GM21576 (cell line): ENCODE data around the gene RUSC2.
"Not testable (repeated sequence)": the region's sequence is repeated elsewhere in the genome, so short reads cannot be mapped to it uniquely, and the experiment has no call there.

Source experiments
- ATAC-seq: cut with Tn5 transposase; IDR thresholded peaks from one replicate; pipeline ENCODE4 v1.9.1; 2021; ENCODE audit warnings: mild to moderate bottlenecking, moderate library complexity; ENCODE audit not compliant: unreplicated experiment

Gene RUSC2

DNA sequence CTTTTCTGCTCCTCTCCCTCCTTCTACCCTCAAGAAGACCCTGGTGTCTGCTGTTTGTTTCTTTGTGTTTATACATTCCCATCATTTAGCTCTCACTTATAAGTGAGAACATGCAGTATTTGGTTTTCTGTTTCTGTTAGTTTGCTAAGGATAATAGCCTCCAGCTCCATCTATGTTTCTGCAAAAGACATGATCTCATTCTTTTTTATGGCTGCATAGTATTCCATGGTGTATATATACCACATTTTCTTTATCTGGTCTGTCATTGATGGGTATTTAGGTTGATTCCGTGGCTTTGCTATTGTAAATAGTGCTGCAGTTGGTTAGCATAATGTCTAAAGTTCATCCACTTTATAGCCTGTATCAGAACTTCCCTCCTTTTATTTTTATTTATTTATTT lies 3.2 kb downstream of the RUSC2 start:
- ATAC-seq: not testable (repeated sequence)

DNA sequence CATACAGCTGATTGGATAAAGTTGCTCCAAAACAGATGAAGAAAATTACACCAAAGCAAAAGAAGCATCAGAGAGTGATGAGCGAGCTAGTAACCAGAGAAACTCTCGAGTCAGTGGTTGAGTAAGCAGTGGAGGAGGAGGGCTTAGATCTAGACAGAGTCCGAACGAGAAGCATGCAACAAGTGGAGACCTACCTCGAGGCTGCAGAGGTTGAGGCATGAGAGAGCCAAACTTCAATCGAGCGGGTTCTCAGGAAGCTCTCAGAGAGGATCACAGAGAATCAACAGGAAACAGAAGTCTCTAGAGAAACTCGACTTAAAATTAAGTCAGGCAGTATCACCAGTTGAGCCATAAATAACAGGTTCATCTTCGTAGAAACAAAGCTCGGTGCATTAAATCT lies 6.1 kb downstream of the RUSC2 start:
- no peak for ATAC-seq

DNA sequence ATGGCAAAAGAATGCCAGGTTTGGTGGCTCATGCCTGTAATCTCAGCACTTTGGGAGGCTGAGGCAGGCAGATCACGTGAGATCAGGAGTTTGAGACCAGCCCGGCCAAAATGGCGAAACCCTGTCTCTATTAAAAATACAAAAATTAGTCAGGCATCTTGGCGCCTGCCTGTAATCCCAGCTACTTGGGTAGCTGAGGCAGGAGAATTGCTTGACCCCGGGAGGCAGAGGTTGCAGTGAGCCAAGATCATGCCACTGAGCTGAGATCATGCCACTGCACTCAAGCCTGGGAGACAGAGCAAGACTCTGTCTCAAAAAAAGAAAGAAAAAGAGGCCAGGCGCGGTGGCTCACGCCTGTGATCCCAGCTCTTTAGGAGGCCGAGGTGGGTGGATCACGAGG lies 8.3 kb downstream of the RUSC2 start:
- ATAC-seq: not testable (repeated sequence)

DNA sequence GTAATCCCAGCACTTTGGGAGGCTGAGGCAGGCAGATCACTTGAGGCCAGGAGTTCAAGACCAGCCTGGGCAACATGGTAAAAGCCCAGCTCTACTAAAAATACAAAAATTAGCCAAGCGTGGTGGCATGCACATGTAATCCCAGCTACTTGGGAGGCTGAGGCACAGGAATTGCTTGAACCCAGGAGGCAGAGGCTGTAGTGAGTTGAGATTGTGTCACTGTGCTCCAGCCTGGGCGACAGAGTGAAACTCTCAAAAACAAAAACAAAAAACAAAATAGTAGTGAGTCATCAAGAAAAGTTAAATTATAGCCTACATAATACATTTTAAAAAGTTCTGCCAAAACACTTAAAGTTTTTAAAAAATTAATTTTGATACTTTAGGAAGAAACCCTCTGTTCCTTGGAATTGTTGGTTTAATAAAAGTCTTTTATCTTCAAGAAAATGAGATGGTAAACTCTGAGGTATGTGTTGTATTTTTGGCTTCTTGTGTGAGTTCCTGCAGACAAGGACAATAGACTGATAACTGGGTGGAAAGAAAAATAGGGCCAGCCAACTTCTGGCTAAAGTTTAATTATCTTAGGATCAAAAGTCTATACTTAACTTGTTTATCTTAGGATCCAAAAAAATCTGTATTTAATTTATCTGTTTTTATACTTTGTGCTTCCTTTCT lies 9.3 kb downstream of the RUSC2 start:
- no peak for ATAC-seq

DNA sequence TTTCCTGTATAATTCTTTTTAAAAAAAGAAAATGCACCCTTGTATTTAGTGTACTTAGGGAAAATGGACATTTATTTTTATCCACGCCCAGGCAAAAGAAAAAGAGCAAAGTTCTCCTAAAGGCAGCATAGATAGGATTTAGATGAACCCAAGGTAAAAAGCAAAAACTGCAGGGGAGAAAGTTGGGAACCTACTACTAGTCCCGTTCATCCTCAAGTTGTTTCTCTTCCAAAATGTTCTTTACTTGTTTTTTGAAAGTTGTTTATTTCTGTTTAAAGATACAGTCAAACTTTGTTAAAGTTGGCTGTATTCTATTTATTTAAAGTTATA lies 9.8 kb downstream of the RUSC2 start:
- ATAC-seq: no peak

DNA sequence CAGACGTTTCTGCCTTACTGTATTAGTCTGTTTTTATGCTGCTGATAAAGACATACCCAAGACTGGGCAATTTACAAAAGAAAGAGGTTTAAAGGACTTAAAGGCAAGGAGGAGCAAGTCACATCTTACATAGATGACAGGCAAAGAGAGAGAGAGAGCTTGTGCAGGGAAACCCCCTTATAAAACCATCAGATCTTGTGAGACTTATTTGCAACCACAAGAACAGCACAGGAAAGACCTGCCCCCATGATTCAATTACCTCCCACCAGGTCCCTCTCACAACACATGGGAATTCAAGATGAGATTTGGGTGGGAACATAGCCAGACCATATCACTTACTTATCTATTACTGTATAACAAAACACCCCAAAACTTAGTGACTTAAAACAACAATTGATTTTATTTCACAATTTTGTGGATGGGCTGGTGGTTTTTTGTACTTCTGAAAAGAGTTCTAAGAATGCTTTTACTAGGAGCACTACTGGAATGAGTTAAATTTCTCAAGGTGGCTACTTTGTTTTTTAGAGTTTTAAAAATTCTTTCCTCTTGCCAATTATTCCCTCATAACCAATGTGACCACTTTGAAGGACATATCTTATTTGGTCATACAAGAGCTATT lies 10.3 kb downstream of the RUSC2 start:
- ATAC-seq: no peak

DNA sequence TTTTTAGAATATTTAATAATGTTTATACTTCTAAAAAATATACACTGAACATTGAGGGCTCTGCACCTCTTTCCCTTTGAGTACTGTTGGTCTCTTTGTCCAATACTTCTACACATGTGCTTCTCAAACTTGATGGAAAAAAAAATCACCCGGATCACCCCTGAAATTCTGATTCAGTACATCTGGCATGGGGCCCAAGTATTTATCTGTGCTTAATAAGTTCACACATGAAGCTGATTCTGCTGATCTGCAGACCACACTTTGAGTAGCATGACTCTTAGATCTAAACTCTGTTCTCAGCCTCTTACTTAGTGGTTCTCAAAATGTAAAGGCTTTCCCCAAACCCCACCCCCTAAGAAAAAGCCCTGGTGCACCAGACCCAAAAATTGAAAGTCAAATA lies 12.0 kb downstream of the RUSC2 start:
- no peak for ATAC-seq

DNA sequence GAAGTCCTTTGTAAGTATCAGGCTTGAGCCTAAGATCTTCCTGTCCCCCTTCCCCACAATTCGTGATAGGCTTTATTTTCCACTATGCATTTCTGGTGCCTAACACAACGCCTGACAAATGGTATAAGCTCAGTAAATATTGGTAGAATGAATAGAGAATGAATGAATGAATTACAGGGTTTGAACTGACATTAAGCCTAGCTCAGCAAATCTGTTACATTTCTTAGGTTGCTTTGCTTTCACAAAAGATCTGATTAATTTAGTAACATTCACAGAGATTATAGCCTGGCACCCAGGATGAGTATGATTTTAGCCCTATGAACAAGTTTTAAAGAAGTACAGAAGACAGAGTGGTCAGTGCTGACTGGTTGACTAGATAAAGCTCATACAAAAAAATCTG lies 16.4 kb downstream of the RUSC2 start:
- no peak for ATAC-seq

DNA sequence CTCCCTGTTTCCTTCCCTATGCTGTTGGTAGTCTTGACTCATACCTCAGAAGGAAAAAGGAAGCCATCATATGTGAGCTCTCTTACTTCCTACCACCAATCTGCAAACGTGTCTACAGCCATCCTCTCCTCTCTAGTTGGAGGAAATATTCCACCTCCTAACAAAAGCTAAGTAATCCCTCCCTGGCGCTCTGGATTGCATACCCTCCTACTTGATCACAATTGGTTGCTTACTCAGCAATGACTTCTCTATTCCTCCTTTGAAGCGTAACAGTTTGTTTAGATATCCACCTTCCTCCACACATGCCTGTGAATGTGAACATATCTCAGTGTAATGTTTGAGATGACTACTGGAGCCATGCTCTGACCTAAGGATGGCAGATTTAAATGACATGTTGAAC lies 18.2 kb downstream of the RUSC2 start:
- ATAC-seq: no peak

DNA sequence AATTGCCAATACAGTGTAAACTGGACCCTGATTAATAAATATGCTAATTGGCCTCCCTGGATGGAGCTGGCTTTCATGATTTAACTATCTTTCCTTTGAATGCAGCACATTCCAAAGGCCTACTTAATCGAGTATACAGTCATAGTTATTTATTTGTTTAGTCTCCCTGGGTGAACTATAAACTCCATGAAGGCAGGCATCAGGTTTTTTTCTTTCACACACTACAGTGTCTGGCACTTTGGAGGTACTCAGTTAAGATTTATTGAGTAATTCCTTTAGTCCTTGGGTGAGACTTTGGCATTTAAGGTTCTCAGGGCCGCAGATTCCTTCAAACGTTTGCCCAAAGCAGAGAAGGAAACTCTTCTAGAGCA lies 20.5 kb downstream of the RUSC2 start:
- ATAC-seq: no peak

DNA sequence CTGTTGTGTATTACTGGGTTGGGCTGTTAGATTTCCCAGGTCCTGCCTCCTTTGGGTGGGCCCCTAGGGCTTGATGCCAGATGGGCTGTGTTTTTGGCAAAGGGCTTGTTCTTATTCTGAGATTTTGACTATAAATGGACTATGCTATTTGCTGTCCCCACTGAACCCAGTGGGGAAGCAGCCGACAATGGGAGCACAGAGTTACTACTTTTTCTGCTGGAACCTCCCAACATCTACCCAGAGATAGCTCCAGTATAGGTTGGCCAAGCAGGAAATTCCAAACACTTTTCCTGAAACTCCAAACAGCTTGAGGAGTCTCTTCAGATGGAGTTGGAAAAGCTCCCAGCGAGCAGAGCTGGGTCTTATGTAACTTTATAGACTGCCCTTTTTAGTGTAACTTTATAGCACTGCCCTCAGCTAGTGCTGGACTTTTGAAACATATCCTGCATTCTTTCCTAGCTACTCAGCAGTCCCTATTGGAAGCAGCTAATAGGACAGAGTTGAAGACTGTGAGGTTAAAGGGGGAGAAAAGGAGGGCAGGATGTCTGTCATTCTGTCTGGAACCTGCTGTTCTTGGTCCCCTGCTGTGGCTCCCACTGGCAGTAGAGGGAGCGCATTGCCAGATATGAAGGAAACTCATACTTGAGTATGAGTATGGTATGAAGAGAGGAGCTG lies 21.0 kb downstream of the RUSC2 start:
- ATAC-seq: no peak

DNA sequence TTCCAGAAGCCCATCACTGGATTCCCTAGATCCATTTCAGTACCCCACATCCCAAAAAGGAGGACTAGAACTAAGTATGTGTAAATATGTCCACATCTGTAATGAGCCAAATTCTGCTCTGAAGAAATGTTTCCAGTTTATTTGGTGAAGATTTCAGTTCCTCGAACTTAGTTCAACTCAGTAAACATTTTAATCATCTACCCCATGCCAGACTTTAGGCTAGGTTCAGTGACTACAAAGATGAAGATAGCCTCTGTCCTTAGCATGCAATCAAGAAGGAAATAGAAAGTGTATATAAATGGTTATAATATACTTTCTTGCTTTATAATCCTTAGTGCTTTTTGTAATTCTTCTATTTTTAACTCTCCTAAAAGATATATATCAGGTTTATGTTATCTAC lies 21.5 kb downstream of the RUSC2 start:
- ATAC-seq: no peak

DNA sequence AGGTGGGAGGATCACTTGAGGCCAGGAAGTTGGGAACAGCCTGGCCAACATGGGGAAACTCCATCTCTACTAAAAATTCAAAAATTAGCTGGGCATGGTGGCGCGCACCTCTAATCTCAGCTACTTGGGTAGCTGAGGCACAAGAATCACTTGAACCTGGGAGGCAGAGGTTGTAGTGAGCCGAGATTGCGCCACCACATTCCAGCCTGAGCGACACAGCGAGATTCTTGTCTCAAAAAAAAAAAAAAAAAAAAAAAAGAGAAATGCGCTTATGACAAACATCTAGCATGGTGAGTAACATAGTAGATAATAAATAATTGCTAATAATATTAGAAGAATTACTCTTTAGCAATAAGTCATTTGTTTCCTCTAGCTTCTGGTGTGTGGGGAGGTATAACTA lies 25.9 kb downstream of the RUSC2 start:
- ATAC-seq: no peak

DNA sequence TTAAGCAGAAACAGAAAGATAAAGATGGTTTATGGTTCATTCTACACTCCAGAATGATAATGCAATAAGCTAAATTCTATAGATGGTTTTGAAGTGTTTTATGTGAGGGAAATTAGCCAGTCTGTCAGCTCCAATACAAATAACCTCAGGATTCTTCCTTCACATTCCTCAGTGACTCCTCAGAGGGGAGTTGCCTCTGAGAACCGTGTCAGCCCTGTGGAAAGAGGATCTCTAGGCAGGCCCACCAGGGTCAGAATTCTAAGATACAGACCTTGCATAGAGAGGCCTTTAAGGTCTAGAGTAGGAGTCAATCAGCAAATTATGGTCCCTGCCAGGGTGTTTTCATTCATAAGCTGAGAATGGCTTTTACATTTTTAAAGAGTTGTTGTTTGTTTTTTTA lies 26.6 kb downstream of the RUSC2 start:
- no peak for ATAC-seq

DNA sequence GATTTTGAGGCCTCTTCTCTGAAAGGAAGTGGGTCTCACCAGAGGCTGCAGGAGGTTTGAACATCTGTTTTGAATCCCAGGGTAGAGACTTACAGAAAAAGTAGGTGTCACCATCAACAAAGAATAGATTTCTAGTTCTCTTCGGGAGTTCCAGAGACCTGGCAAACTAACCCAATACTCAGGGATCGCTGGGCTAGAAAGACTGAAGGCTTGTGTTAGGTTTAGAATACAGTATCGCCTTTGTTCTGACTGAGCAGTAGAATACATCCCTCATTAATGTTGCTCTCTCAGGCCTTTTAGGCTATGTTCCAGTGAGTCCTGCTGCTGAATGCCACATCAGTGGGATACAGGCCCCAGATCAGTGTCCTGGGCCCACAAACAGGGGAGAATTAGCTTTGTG lies 27.2 kb downstream of the RUSC2 start:
- no peak for ATAC-seq

DNA sequence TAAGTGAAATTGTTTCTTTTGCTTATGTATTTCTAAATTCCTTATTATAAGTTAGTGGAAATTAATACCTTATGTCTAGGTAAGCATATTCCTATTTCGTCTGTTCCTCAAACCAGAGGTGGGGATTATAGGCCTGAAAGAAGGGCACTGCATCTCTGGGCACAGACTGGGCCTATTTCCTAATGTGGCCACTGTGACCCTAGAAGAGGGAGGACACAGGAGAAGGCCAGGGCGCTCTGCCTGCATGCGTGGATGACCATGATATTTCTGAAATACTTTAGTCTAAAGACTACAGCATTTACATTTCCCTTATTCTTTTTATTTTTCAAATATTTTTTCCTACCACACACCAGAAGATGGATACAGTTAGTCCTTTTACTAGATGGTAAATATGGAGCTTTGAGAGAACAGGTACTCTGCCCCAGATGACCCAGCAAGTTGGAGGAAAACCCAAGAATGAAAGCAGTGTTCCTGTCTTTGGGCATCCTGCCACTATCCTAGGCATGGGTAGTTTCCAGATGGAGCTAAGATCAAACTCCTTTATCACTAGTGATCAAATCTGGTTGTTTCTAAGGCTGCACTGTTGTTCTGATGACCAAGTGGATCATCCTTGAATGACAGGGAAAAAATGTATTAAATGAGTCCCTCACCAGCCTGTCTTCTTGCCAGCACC lies 27.8 kb downstream of the RUSC2 start:
- no peak for ATAC-seq

DNA sequence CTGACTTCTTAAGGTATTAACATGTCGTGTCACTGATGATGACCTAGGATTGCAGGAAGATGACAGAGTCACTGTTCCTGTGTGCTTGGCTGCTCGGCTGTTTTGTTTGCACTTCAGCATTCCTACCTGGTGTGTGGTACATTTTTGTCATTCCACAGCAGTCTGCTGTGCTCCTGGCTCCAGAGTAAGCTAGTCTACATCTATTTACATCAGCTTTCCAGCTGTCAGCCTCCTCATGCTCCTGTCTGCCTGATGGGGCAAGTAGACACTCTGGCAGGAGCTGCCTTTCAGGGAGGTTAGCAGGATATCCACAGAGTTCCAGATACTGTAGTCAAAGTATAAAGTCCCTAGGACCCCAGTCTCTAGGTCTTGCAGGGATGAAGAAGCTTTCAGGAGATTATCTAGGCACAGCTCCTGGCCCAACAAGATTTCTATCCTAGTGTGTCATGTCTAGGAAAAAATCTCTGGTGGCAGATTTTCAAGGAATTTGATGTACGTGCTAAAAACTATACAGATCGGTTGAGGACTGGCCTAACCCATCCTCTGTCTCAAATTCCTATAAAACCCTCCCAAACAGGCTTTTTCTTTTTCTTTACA lies 28.4 kb downstream of the RUSC2 start:
- ATAC-seq: no peak

DNA sequence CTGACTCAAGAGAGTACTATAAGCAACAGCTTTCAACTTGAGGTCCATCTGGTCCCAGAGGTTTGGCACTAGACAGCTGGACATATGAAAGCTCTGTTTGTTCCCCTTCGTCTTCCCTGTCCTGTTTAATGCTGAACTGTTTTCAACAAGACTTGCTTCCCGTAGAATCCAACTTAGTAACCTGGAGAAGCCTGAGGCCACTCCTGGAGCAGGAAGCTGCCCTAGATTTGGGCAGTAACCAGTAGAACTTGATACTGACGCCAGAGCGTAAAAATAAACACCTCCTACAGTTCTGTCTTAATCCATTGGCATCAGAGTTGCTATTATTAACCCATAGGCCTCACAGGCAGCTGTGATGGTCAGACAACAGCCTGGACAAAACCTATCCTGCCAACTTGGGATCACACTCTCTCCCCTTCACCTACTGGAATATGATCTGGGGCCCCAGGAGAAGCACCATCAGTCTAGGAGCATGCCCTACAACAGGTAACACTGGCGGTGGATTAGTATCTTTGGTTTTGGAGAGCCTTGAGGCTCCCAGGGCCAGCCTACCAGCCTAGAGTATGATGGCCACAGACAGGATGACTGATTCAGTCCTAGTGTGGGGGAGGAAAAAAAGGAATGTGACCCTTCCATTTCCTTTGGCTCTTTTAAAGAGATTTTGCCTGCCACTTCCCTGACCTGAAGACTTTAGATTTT lies 29.2 kb downstream of the RUSC2 start:
- ATAC-seq: no peak

DNA sequence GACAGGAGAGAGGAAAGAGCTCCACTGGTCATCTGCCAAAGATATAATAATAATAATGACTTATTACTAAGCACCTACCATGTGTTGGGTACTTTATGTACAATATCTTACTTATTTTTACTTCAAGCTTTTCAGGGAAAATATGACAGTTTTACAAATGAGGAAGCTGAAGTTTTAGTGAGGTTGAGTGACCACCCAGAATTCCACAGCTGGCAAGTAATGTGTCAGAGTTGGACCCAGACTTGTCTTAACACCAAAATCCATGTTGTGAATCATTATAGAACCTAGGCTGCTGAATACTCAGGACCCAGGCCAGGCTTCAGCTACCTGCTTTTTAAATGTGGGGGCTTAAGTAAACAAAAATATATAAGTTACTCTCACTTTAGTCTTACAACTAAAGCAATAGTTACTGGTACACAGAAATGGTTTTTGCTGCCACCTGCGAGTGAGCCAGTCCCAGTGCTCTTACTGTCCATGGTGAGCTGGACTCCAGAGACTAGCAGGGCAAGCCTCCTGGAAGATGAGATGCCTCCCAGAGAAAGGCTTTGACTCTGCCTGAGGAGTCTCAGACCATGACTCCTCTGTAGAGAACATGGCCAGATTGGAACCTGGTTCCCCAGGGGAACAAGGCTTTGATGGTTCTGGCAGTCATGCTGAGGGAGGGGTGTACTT lies 29.9 kb downstream of the RUSC2 start:
- ATAC-seq: no peak

DNA sequence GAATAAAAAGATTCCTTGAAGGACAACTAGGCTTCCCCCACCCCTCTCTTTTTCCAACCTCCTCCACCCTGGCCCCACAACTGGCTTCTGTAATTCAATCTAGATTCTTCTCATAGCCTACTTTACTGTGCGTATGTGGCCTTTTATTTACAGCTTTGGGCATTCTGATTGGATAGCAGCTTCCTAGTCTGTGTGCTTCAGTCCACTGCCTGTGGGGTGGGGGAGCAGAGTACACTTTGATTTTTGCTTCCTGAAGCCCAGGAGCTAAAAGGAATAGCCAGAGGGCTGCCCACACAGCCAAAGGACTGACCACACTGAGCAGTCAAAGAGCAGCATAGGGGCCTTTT lies 30.4 kb downstream of the RUSC2 start:
- ATAC-seq: no peak

DNA sequence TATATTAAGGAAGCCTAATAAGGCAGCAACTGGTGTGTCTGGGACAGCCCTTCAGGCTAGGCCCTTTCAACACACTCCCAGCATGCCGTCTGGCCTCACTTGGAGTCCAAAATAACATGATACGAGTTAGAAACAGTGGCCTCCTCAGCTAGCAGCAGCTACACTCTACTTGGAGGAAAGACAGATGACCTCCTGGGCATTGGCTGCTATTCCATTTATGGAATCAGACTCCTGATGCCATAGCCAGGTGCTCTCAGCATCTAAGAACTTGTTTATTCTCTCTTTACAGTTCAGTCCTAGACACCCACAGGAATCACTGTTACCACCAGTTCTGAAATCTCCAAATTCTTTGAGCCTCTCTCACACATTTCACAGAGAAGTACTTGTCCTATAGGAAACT lies 31.8 kb downstream of the RUSC2 start:
- no peak for ATAC-seq
